Kidney epithelial cell (primary cell): Measurements from ENCODE around the gene ABLIM2. TPM values are rescaled to one million over a fixed set of nuclear protein-coding genes. Genes with fewer than 3 reads are reported as not detected.

ENCODE experiments used
- DNase-seq: peaks from one replicate; pipeline ENCODE4 v3.0.0-alpha.2; 2010; ENCODE audit warnings: low read depth
- H3K27me3 ChIP-seq: 2 replicates; pipeline ENCODE4 v1.6.0; 2011; ENCODE audit warnings: low read length; ENCODE audit not compliant: control insufficient read depth, insufficient read depth
- H3K36me3 ChIP-seq: 2 replicates; pipeline ENCODE4 v1.5.1; 2011; ENCODE audit warnings: low read length; ENCODE audit not compliant: control insufficient read depth, insufficient read depth
- H3K4me3 ChIP-seq: 2 replicates; pipeline ENCODE4 v1.5.1; 2011; ENCODE audit warnings: low read depth, mild to moderate bottlenecking, control low read depth, low read length
- CTCF ChIP-seq: IDR thresholded peaks from 2 replicates; pipeline ENCODE4 v1.5.1; 2011; ENCODE audit warnings: mild to moderate bottlenecking, moderate library complexity, low read length, control low read depth, inconsistent platforms; ENCODE audit not compliant: insufficient read depth, poor library complexity, severe bottlenecking
- total RNA-seq: library from RNA; depleted of rRNA; stranded (reverse); fragments of >200 nt; gene quantifications from 2 replicates; pipeline ENCODE4 v1.2.3, GENCODE V29; 2015

Gene ABLIM2
- total RNA-seq, 1 donor from 2014 or later, result 1.3 TPM

DNA sequence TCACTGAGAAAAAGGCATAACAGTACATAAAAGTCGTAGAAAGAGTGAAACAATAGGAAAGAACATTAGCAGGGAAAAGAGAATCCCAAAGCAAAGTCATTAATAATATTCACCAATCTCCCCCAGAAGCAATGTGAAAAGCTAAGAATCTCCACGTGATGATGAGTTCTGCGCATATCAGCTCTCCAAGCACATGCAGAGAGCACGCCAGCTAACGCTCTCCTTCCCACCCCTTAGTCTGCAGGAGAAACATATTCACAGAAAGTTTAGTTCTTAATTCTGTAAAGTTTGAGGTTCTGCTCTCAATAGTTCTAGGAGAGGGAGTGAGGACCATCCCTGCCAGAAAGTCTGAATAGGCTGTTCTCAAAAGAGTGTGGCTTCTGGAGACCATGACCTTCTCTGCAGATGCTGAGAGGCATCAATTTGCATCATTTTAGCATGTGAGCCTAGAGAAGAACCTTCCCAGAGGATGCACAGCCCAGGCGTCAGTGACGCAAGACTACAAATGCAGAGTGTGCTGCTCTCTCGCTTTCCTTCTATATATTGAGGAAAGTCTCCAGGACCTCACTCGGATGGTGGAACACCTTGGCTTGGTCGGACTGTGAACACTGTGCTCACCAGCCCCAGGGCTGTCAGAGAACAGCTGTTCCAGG lies 167.7 kb downstream of the ABLIM2 start:
- TF ChIP-seq CTCF, result no peak
- H3K27me3 ChIP-seq, result peaks cover 5% of the 10 kb centered on the region
- no peak overlapping the region for H3K4me3 ChIP-seq
- no peak for DNase-seq
- no peaks in the 10 kb centered on the region for H3K36me3 ChIP-seq

- H3K27me3 ChIP-seq, result peaks cover 12% of the 10 kb centered on the region
- no peak overlapping the region for H3K4me3 ChIP-seq
- DNase-seq, result no peak
- no peaks in the 10 kb centered on the region for H3K36me3 ChIP-seq
- no peak for TF ChIP-seq CTCF
Observed at GRCh38 chr4:7989654-7990053, 169.0 kb downstream of the ABLIM2 start.

- no peak for TF ChIP-seq CTCF
- H3K36me3 ChIP-seq, result no peaks in the 10 kb centered on the region
- H3K27me3 ChIP-seq, result peaks cover 21% of the 10 kb centered on the region
- no peak for DNase-seq
- H3K4me3 ChIP-seq, result no peak overlapping the region
Observed at GRCh38 chr4:7988437-7988836, 170.2 kb downstream of the ABLIM2 start.

- Histone ChIP-seq H3K4me3 (no peak overlapping the region), H3K36me3 (no peaks in the 10 kb centered on the region), H3K27me3 (peaks cover 21% of the 10 kb centered on the region)
- no peak for DNase-seq
- peak; percentile 87 for TF ChIP-seq CTCF
Observed at GRCh38 chr4:7987148-7987989, 171.2 kb downstream of the ABLIM2 start.

DNA sequence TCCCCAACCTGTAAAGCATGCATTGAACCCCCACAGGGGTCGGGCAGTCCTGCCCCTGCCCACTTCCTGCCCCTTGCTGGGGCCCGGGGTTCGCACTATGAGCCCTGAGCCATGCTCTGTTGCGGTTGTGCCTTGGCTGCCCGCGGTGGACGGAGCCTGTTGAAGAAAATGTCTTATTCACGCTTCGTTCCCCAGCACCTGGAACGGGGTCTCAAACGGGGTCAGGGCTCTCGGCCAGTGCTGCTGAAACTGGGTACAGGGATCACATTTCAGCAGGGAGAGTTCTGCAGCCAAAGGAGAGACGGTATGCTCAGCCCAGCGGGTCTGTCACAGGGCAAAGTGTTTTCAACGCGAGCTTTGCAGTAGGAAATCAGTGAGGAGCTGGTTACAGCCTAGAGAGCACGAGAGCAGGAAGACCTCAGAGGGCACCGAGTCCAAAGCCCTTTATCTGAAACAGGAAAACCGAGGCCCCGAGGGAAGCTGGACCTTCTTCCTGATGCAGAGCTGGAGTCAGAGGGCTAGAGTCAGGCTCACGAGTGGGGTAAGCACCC lies 172.6 kb downstream of the ABLIM2 start:
- no peak for DNase-seq
- Histone ChIP-seq H3K36me3 (no peaks in the 10 kb centered on the region), H3K27me3 (peaks cover 17% of the 10 kb centered on the region), H3K4me3 (no peak overlapping the region)
- TF ChIP-seq CTCF, result no peak
